GM04503 (cell line): ENCODE measurements around the gene KCNMB2.
"Not testable (repeated sequence)": the region's sequence is repeated elsewhere in the genome, so short reads cannot be mapped to it uniquely, and the experiment has no call there.

Source experiments
- DNase-seq: peaks from one replicate; pipeline ENCODE4 v3.0.0-alpha.2; 2012; ENCODE audit warnings: low read depth

KCNMB2 gene

GRCh38 chr3:178519701-178520100 lies 16.5 kb upstream of the KCNMB2 start:
- no peak for DNase-seq

DNA sequence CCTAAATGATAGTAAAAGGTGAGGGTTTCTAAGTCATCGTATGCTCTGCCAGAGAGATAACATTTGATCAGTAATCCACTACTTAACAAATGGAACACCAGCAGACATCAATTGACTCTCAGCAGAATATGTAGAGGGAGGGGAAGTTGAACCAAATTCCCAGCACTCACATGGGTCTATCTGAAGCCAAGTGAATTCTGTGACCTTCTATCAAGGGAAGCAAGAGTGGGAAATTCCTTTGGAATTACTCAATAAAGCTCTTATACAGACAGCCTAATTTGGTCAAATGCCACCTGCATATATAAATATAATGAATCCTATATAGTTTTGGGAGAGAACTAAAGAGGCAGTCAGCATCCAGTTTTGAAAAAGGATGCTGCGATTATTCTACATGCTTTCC lies 15.8 kb upstream of the KCNMB2 start:
- DNase-seq: no peak

DNA sequence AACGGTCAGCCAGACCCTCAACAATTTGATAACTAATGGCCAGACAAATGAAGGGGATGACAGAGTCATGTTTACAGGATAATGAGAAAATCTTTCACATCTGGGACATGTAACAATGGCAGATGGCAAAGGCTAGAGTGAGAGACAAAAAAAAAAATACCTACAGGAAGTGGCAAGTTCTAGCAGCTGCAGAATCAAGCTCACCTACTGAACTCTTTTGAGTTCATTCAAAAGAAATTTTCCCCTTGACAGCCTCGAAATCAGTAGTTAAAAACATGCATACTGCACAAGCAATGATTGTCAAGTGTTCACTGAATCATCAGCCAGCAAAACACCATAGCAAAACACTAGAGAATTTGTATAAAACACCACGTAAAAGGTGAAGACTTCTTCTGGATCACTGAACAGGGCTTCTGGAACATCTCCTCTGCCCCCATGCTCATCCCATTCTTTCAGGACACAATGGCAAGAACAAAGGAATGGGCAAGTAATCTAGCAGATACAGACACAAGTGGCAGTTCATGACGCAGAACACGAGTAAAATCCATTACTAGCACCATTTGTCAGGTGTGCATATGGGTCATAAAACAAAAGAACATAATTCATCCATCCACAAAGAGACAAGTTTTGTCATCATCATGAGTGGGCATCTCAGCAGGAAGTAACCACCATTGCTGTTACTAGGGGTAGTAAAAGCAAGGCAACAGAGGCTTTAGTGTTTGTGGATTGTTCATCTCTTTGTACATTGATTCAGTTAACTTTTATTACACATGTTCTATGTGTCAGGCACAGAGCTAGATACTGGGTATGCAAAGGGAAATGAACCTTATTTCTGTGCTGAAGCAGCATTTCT lies 13.8 kb upstream of the KCNMB2 start:
- no peak for DNase-seq

DNA sequence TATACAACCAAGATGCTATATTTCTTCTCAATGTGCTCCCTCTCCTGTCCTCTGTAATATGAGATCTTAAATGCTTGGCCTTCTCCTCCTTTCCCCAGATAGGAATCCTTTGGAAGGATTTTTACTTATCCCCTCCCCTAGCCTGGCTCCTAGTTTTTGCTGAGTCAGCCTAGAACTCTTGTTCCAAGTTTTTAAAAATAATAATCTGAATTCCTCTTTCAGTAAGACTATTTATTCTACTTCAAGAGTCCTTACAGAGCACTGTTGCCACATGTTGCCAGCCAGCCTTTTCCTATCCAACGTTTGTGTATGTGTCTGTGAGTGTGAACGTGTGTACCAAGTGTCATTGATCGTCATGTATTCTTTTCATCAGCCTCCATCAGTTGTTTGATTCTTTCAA lies 11.0 kb upstream of the KCNMB2 start:
- DNase-seq: no peak

GRCh38 chr3:178526291-178526690 lies 9.9 kb upstream of the KCNMB2 start:
- no peak for DNase-seq

- no peak for DNase-seq
Observed at GRCh38 chr3:178527981-178528380, 8.3 kb upstream of the KCNMB2 start.

- DNase-seq: no peak
Observed at GRCh38 chr3:178529606-178530225, 6.5 kb upstream of the KCNMB2 start.

- DNase-seq: no peak
Observed at GRCh38 chr3:178532476-178532875, 3.8 kb upstream of the KCNMB2 start.

GRCh38 chr3:178537122-178537705 lies 978 bp downstream of the KCNMB2 start:
- DNase-seq: no peak

DNA sequence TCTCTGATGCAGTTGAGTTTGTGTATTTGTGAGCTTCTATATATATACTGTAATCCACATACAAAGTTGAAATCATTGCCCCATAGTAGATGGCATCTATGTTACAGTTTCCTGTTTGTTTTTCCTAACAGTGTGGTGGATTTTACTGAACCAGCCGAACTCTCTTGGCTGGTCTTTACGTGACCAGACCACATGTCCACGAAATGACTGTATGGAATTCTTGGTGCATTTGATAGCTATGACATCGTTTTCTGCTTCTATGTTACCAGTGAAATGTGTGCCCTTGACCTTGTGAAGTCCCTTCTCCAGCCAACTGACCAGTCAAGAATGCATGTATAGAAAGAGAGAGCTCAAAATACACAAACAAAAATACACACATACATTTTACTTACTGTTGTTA lies 1.8 kb downstream of the KCNMB2 start:
- DNase-seq: no peak

- no peak for DNase-seq
Observed at GRCh38 chr3:178540184-178540583, 3.9 kb downstream of the KCNMB2 start.

DNA sequence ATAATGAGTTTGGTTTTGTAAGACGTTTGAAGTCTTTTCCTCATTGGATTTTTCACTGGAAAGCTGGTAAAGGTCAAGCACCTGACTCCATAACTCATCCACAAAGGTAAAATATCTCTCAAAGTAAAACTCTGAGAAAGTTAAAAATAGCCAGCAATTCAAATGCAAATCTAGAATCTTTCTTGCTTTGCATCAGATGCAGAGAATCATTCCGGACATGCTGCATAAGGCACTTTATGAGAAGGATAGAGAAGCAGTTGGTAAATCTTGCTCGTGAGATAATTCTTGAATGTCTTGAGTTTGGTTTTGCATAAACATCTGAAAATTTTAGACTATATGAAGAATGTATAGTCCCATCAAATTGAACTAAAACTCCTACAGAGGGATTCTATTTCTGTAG lies 9.1 kb downstream of the KCNMB2 start:
- DNase-seq: no peak

DNA sequence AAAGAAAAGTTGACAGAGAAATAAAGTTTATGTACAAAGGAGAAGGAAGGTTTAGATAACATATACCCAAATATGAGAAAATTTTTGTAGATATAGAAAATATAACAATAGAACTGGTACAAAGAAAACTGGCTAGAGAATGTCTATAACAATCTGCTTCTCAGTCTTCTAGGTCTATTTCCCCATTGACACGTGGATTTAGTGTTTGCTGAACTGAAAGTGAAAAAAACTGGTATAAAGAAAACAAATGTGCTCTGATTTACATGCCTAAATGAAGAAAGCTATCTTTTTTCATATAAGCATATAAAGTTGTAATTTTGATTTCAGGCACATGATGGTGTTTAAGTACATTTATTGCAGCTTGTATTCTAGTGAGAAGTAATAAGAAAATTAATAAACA lies 9.8 kb downstream of the KCNMB2 start:
- DNase-seq: no peak

- not testable (repeated sequence) for DNase-seq
Observed at GRCh38 chr3:178549426-178549825, 13.2 kb downstream of the KCNMB2 start.

DNA sequence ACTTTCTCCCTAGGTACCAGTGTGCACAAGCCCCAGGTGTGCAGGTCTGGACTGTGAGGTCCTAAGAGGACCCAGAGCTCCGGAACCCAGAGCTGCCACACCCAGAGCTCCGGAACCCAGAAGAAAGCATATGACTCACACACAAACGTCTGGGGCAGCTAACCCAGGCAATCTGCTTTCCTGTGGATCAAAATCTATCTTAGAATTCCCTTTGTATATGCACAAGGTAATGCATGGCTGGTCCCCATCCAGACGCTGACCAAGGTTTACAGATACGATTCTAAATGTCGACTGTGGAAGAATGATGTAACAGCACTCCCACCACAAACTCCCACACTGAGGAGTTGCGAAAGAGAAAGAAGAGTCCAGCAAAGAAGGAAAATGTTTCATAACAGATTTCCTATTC lies 15.7 kb downstream of the KCNMB2 start:
- no peak for DNase-seq

DNA sequence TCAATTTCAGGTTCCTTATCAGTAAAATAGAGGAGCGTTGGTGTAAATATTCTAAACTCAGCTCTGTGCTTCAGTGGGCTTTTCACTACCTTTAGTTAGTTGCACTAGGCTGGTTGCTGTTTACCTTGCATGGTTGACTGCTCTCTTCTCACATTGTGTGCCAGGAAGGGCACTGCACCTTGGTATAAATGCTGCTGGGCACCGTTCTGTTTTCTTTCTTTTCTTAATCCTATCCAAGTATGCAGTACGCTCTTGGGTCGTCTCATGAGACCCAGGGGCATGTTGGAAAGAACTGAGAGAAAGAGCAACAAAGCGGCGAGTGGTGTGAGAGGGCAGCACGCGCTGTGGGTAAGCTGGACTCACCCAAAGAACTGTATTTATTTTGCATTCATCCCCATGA lies 22.4 kb downstream of the KCNMB2 start:
- DNase-seq: no peak

GRCh38 chr3:178560759-178561158 lies 24.5 kb downstream of the KCNMB2 start:
- no peak for DNase-seq

GRCh38 chr3:178561239-178561638 lies 25.0 kb downstream of the KCNMB2 start:
- DNase-seq: no peak

DNA sequence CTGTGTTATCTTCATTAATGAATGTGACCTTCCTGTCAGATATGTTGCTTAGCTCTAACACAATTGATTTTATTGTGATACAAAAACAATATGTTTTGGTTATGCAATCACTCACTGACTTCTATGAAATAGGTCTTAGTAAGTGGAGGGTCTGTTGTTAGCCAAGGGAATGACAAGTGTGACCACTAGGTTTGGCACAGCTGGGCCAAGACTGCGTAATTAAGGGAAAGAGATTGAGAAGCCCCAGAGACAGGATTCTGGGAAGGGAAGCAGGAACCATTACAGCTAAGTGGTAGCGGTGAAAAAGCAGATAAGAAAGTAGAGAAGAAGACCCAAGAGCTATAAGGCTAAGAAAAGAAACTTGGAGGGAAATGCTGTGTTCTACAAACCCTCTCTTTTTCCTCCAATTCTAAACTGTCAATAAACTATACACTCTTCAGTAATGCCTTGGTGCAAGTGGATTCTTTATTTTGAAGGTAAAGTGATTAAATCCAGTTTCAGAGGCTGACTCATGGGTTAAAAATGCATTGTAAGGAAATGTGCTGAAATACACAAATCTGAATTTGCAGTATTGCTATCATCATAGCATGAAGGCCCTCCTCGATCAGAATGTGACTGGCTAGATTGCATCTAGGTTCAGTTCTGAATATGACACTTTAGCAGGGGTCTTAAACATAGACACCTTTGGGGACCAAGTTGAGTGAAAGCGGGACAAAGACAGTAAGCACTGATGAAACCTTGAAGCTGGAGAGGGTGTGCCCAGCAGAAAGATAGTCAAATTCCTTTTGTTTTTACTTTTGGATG lies 26.1 kb downstream of the KCNMB2 start:
- no peak for DNase-seq

DNA sequence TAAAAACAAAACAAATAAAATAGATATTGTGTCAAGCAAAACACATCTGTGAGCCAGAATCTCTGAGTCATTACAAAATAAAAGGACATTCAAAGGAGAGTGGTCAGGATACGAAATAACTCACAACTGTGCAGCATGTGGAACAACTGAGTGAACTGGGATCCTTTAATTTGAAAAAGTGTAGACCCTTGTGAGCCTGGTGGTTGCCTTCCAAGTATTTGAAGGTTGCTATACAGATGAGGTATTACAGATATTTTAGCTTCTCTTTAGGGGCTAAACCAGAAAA lies 26.7 kb downstream of the KCNMB2 start:
- DNase-seq: no peak

DNA sequence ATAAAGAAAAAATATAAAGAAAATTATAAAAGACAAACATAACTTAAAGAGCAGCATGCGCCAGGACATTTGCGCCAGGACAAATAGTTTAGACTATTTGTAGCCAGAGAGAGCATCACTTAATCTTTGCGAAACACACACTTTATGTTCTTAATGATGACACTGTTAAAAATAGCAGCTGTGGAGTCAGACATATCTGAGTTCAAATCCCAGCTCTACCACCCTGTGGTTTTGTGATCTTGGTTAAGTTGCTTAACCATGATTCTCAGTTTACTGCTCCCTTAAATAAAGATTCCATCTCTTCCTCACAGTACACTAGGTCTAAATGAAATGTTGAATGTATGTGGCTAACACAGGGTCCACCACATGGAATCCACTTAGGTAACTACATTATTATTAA lies 31.4 kb downstream of the KCNMB2 start:
- no peak for DNase-seq

DNA sequence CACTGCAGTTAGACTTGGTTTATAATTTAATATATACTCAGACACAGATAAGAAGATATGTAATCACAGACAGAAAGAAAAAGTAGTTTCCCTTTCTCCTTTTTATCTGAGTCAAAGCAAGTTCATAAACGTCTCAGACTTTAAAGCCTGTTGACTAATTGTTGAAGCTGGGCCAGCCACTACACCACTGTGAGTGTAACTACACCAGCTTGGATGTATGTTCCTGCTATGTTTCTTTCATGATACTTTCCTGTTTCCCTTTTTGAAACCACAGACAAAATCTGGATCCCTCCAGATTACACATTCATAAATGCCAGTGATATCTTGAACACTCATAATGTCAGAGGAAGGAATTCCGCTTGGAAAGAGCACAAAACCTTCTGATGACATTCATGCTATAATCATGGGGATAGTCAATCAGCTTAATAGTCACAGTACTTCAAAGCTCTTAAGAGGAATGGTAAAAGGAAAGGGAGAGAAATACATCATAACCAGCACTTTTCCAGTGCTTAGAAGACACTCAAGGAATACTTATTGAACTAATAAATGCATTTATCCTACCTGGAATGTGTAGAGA lies 32.0 kb downstream of the KCNMB2 start:
- DNase-seq: no peak
